ENCODE results near the gene PSMB10.
"Not testable (repeated sequence)": the region's sequence is repeated elsewhere in the genome, so short reads cannot be mapped to it uniquely, and the experiment has no call there.

PSMB10 gene

GRCh38 chr16:67975321-67976105 is 38.9 kb upstream of the PSMB10 start:
- no peak for DNase-seq (ENCODE audit: low spot score)
- TF ChIP-seq CTCF (IDR thresholded peaks at IDR 0.05), result no peak
- Histone ChIP-seq H3K4me3 (no peak overlapping the region), H3K27ac (no peak overlapping the region)

DNA sequence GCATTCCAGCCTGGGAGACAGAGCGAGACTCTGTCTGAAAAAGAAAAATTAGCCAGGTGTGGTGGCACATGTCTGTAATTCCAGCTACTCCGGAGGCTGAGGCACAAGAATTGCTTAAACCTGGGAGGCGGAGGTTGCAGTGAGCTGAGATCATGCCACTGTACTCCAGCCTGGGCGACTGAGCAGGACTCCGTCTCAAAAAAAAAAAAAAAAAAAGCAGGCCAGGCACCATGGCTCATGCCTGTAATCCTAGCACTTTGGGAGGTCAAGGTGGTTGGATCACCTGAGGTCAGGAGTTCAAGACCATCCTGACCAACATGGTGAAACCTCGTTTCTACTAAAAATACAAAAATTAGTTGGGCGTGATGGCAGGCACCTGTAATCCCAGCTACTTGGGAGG is 35.6 kb upstream of the PSMB10 start:
- not testable (repeated sequence) for DNase-seq (ENCODE audit: low spot score); H3K4me3 ChIP-seq; H3K27ac ChIP-seq

DNA sequence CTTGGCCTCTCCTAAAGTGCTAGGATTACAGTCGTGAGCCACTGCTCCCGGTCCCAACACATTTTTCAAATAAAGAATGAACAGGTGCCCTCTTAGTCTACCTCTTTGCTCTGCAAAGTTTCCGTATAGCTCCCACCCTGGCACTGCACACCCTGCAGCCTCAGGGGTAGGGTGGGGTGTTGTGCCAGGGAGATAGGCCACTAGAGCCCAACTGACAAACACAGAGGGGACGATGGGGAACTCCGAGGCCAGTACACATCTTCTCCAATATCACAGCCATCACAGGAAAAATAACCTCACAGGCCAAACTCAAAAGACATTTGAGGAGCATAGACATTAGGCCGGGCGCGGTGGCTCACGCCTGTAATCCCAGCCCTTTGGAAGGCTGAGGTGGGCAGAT is 34.5 kb upstream of the PSMB10 start:
- no peak for TF ChIP-seq CTCF (IDR thresholded peaks at IDR 0.05)
- DNase-seq (ENCODE audit: low spot score), result no peak
- no peak overlapping the region for H3K27ac ChIP-seq
- no peak overlapping the region for H3K4me3 ChIP-seq

DNA sequence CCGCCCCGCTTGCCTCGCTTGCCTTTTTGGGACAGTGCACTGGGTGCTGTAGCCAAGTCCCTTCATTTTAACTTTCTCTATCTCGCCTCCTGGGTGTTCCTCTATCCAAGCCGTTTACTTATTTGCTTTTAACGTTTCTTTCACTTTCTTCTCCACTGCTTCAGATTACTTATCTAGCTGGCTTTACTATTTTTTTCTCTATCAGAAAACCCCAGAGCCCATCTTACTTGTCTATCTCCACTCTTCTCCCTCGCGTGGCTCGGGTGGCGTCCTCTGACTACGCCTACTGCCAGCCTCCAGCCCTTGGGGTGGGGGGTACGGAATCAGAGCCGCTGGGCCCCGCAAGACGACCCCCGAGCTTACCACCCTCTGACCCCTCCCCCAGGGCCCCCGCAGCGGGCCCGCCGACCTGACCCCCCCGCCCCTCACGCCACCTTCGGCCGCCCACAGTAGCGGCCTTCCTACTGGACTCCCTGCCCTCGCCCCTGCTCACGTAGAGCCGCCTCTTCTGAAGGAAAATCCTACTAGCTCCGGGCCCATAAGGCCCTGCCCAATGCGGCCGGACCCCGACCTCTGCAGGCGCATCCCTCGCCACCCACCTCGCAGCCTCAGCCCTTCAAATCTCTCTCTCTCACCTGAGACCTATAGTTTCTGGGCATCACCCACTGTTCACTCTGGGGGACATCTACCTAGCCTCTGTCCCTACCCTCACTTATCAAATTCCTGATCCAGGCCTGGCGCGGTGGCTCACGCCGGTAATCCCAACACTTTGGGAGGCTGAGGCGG is 32.8 kb upstream of the PSMB10 start:
- peak overlapping the region; percentile 93 for H3K4me3 ChIP-seq
- no peak for DNase-seq (ENCODE audit: low spot score)
- TF ChIP-seq CTCF (IDR thresholded peaks at IDR 0.05), result no peak

GRCh38 chr16:67968400-67969253 is 32.0 kb upstream of the PSMB10 start, which contains the start of gene SLC12A4:
TSS of gene SLC12A4 (minus strand) at chr16:67968637. CDS start at chr16:67968553, 84 bp downstream.
- TF ChIP-seq CTCF (IDR thresholded peaks at IDR 0.05), result no peak
- peak within 1 kb of the TSS; percentile 98 for H3K27ac ChIP-seq
- peak within 1 kb of the TSS; percentile 93 for H3K4me3 ChIP-seq
- peak; percentile 93 for DNase-seq (ENCODE audit: low spot score)

More for the DNA sequence above, 32.8 kb upstream of the PSMB10 start:
- H3K27ac ChIP-seq, result peak overlapping the region; percentile 98

DNA sequence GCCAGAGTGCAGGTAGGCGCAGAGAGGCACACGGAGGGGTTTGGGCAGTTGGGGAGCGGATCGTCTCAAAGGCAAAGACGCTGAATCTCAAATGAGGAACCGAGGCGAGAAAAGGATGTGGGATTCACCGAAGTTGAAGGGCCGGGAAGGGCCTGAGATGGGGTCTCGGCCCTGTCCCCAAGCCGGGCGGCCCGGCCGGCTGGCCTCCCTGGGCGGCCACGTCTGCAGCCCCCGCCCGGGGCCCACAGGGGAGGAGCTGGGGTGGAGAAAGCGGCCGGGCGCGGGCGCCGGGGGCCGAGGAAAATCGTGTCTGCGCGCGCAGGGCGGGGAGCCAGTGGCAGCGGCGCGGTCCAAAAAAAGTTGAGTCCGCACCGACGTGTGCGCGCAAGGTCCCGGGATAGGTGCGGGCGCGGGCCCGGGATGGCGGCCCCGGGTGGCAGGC is 31.3 kb upstream of the PSMB10 start:
- no peak for DNase-seq (ENCODE audit: low spot score)
- no peak for TF ChIP-seq CTCF (IDR thresholded peaks at IDR 0.05)
- Histone ChIP-seq H3K27ac (peak overlapping the region; percentile 98), H3K4me3 (peak overlapping the region; percentile 93)

Data from coronary artery (tissue), 2 donors.